Bronchial epithelial cell (primary cell): ENCODE measurements around the gene ASPDH. TPM values are rescaled to one million over a fixed set of nuclear protein-coding genes. Genes with fewer than 3 reads are reported as not detected.
A peak's percentile ranks its signal among the peaks of the same experiment; 100 is the strongest.

Source experiments
- DNase-seq: peaks from one replicate; pipeline ENCODE4 v3.0.0-alpha.2; 2010; ENCODE audit warnings: low read depth
- FAIRE-seq: peaks from 2 replicates; lab custom pipeline; 2011; peaks lifted over from hg19 to GRCh38; lab: Jason Lieb, UNC
- H3K27me3 ChIP-seq: 2 replicates; pipeline ENCODE4 v1.5.1; 2011; ENCODE audit warnings: low read length; ENCODE audit not compliant: control insufficient read depth, insufficient read depth
- H3K36me3 ChIP-seq: 2 replicates; pipeline ENCODE4 v1.5.1; 2011; ENCODE audit warnings: low read length; ENCODE audit not compliant: control insufficient read depth, insufficient read depth
- H3K4me3 ChIP-seq: 2 replicates; pipeline ENCODE4 v1.5.1; 2011; ENCODE audit warnings: mild to moderate bottlenecking, low read depth, low read length, control low read depth
- CTCF ChIP-seq: IDR thresholded peaks from 2 replicates; pipeline ENCODE4 v1.5.1; 2011; ENCODE audit warnings: mild to moderate bottlenecking, moderate library complexity, low read length, control low read depth, inconsistent platforms; ENCODE audit not compliant: insufficient read depth, severe bottlenecking
- total RNA-seq: library from RNA; depleted of rRNA; stranded (reverse); fragments of >200 nt; gene quantifications from 2 replicates; pipeline ENCODE4 v1.2.1, GENCODE V29; 2014

ASPDH gene
- total RNA-seq, 1 donor from 2014 or later = not detected

- FAIRE-seq = no peak
Observed at GRCh38 chr19:50478901-50479715, 34.6 kb downstream of the ASPDH start.

GRCh38 chr19:50477751-50478515 lies 35.8 kb downstream of the ASPDH start:
- TF ChIP-seq CTCF = no peak
- Histone ChIP-seq H3K27me3 (no peaks in the 10 kb centered on the region), H3K36me3 (peaks cover 22% of the 10 kb centered on the region), H3K4me3 (no peak overlapping the region)
- FAIRE-seq (no peak), DNase-seq (no peak)

More at GRCh38 chr19:50478901-50479715, 34.6 kb downstream of the ASPDH start:
- H3K27me3 ChIP-seq = no peaks in the 10 kb centered on the region
- no peak for DNase-seq
- H3K36me3 ChIP-seq = peaks cover 22% of the 10 kb centered on the region
- TF ChIP-seq CTCF = peak; percentile 52
- H3K4me3 ChIP-seq = no peak overlapping the region

GRCh38 chr19:50476907-50477238 lies 36.8 kb downstream of the ASPDH start:
- FAIRE-seq (no peak), DNase-seq (no peak)
- Histone ChIP-seq H3K4me3 (peak overlapping the region; percentile 93), H3K36me3 (peaks cover 22% of the 10 kb centered on the region), H3K27me3 (no peaks in the 10 kb centered on the region)
- no peak for TF ChIP-seq CTCF

GRCh38 chr19:50476224-50476906 lies 37.3 kb downstream of the ASPDH start, which contains the start of the genes EMC10 and GARIN5A:
EMC10 (plus strand) TSS chr19:50476507; CDS start chr19:50476545, 38 bp downstream.
GARIN5A (minus strand) TSS chr19:50476848; CDS start chr19:50476388, 460 bp downstream.
- DNase-seq = peak; percentile 76

More at GRCh38 chr19:50476224-50476906, 37.3 kb downstream of the ASPDH start, which contains the start of the genes EMC10 and GARIN5A:
- FAIRE-seq = no peak
- no peaks in the 10 kb centered on the region for H3K27me3 ChIP-seq
- peak within 1 kb of the TSS; percentile 93 for H3K4me3 ChIP-seq
- no peak for TF ChIP-seq CTCF
- H3K36me3 ChIP-seq = peaks cover 20% of the 10 kb centered on the region
